GM12878 (cell line): ENCODE data around the gene S100A12. TPM values are rescaled to one million over a fixed set of nuclear protein-coding genes. Genes with fewer than 3 reads are reported as not detected.

Source experiments
- CBFB ChIP-seq: IDR thresholded peaks from 2 replicates; pipeline ENCODE4 v1.6.1; 2016; ENCODE audit warnings: antibody characterized with exemption, low read depth
- CHD2 ChIP-seq: IDR thresholded peaks from 2 replicates; pipeline ENCODE4 v1.6.1; 2011; ENCODE audit warnings: low read depth, low read length, improper control_type of control experiment, borderline replicate concordance
- EED ChIP-seq: sonication (generic); IDR thresholded peaks from 2 replicates; pipeline ENCODE4 v1.6.1; 2016; ENCODE audit warnings: antibody characterized with exemption, low read depth
- EGR1 ChIP-seq, 2 experiments: IDR thresholded peaks; 1 replicate in 1 of 2; 2 replicates in 1 of 2; pipeline ENCODE4 v1.6.1; 2011 to 2012; ENCODE audit warnings: low read depth in 2 of 2, low read length in 2 of 2, borderline replicate concordance in 1 of 2, mild to moderate bottlenecking in 1 of 2, moderate library complexity in 1 of 2
- EP300 ChIP-seq, 2 experiments: fragments of 150-350 bp in 1 of 2; IDR thresholded peaks; 2 replicates each; pipeline ENCODE4 v1.6.1; 2011 to 2012; ENCODE audit warnings: low read depth in 2 of 2, low read length in 2 of 2, borderline replicate concordance in 1 of 2, improper control_type of control experiment in 1 of 2, inconsistent platforms in 1 of 2; ENCODE audit not compliant: control insufficient read depth in 1 of 2
- EZH2 ChIP-seq: IDR thresholded peaks from 2 replicates; pipeline ENCODE4 v1.6.1; 2012; ENCODE audit warnings: low read depth, mild to moderate bottlenecking, control low read depth, inconsistent platforms, low read length, borderline replicate concordance; ENCODE audit not compliant: control insufficient read depth
- IKZF2 ChIP-seq, 2 experiments: fragments of 450-650 bp; IDR thresholded peaks; 2 replicates each; pipeline ENCODE4 v1.6.1; 2017; ENCODE audit warnings: mild to moderate bottlenecking in 2 of 2, moderate library complexity in 2 of 2
- JUND ChIP-seq: IDR thresholded peaks from 2 replicates; pipeline ENCODE4 v1.6.1; 2012; ENCODE audit warnings: low read depth, mild to moderate bottlenecking, low read length, improper control_type of control experiment, moderate library complexity
- NBN ChIP-seq: fragments of 450-650 bp; IDR thresholded peaks from 2 replicates; pipeline ENCODE4 v1.6.1; 2016
- NFXL1 ChIP-seq: fragments of 450-650 bp; IDR thresholded peaks from 2 replicates; pipeline ENCODE4 v1.6.1; 2017; ENCODE audit warnings: antibody characterized with exemption, mild to moderate bottlenecking, borderline replicate concordance
- NFYA ChIP-seq: IDR thresholded peaks from 2 replicates; pipeline ENCODE4 v1.6.1; 2011; ENCODE audit warnings: low read depth, mild to moderate bottlenecking, low read length, improper control_type of control experiment, borderline replicate concordance
- NRF1 ChIP-seq: conservative IDR thresholded peaks from 2 replicates; pipeline ENCODE4 v1.6.1; 2011; ENCODE audit warnings: mild to moderate bottlenecking, low read depth, low read length, improper control_type of control experiment
- POLR2AphosphoS5 ChIP-seq: IDR thresholded peaks from 2 replicates; pipeline ENCODE4 v1.6.1; 2011; ENCODE audit warnings: mild to moderate bottlenecking, low read length, inconsistent platforms
- SIX5 ChIP-seq: IDR thresholded peaks from 2 replicates; pipeline ENCODE4 v1.6.1; 2011; ENCODE audit warnings: mild to moderate bottlenecking, low read depth, low read length, moderate library complexity; ENCODE audit not compliant: severe bottlenecking
- SP1 ChIP-seq: IDR thresholded peaks from one replicate; pipeline ENCODE4 v1.6.1; 2011; ENCODE audit warnings: low read depth, low read length
- TCF7 ChIP-seq: IDR thresholded peaks from 2 replicates; pipeline ENCODE4 v1.6.1; 2014; ENCODE audit warnings: antibody characterized with exemption, borderline replicate concordance
- ZNF274 ChIP-seq: IDR thresholded peaks from one replicate; pipeline ENCODE4 v1.8.0; 2011; ENCODE audit not compliant: insufficient read length, insufficient read depth
- polyA plus RNA-seq, 11 experiments: library from polyadenylated mRNA; depleted of rRNA in 4 of 11; unstranded in 6 of 11; stranded (reverse) in 5 of 11; fragments of >200 nt; fragmentation: Nextera tagmentation in 4 of 11; fragmentation: Illumina TruSeq in 1 of 11; extraction: Ambion mirVana in 4 of 11; extraction: Trizol in 1 of 11; gene quantifications; 1 replicate in 1 of 11; 2 replicates in 10 of 11; pipeline versions ENCODE4 v1.2.1 to v1.2.3, GENCODE V29; 2011 to 2016; ENCODE audit warnings: inconsistent platforms in 2 of 11, missing spikeins in 2 of 11, low read depth in 1 of 11
- total RNA-seq, 4 experiments: library from RNA; depleted of rRNA in 3 of 4; stranded (reverse); fragments of >200 nt in 3 of 4; fragmentation: Illumina TruSeq in 1 of 4; extraction: Trizol in 1 of 4; gene quantifications; 2 replicates each; pipeline versions ENCODE4 v1.2.1 to v1.2.3, GENCODE V29; 2013 to 2021
- TF ChIP-seq, protein P1 (sequence below): fragments of 450-650 bp; IDR thresholded peaks from 2 replicates; pipeline ENCODE4 v1.6.1; 2018; ENCODE audit warnings: borderline replicate concordance, mild to moderate bottlenecking; ENCODE audit not compliant: partially characterized antibody
- TF ChIP-seq, protein P2 (sequence below): IDR thresholded peaks from 2 replicates; pipeline ENCODE4 v1.6.1; 2011; ENCODE audit warnings: low read depth, mild to moderate bottlenecking, low read length, moderate library complexity, borderline replicate concordance; ENCODE audit errors: extremely low read depth
- TF ChIP-seq, protein P3 (sequence below): fragments of 450-650 bp; IDR thresholded peaks from 2 replicates; pipeline ENCODE4 v1.6.1; 2016; ENCODE audit warnings: mild to moderate bottlenecking
- TF ChIP-seq, protein P4 (sequence below): fragments of 450-650 bp; IDR thresholded peaks from 2 replicates; pipeline ENCODE4 v1.6.1; 2017; ENCODE audit warnings: low read depth, mild to moderate bottlenecking, moderate library complexity
- TF ChIP-seq, protein P5 (sequence below): IDR thresholded peaks from 2 replicates; pipeline ENCODE4 v1.6.1; 2012; ENCODE audit warnings: low read depth, low read length, improper control_type of control experiment

Gene S100A12
- total and polyA plus RNA-seq, 10 of the 15 experiments (the other 5 are each of a cell fraction or from before 2014, with no cell fraction given): not detected

DNA sequence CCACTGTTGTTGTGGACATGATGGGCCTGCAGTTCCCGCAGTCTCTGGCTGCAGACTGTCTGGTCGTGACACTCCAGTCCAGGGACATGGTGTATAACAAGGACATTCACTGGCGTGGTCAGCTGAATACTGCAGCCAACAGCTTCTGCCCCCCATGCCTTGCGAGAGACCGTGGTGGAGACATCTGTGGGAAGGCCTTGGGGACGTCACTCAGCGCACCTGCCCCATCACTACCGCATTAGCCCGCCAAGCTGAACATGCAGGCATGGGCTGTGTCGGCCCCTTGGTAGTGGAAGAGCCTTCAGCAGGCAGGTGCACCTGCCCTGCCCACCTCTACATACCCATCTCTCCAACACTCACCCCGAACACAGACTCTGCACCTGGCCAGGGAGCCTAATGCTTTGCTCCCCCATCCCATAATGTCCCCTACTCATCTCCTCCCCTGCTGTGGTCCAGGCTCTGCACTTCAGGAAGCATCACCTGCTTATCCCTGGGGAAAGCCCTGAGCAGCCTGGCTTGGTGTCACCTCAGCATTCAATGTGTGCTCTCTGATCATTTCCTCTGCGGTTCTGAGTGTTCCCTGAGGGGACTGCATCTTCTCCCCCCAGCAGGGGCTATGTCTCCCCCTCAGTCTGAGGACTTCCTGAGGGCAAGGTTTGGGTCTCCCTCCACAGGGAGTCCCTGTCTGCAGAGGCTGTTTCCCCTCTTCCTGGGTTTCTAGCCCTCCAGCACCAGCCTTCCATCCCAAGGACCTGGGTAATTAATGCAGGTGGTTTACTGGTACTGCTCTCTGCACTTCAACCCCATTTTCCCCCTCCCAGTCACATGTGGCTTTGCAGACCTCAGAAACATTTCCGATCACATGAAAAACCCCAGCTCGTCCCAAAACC lies 30.0 kb downstream of the S100A12 start (continued):
- TF ChIP-seq, protein P1, sequence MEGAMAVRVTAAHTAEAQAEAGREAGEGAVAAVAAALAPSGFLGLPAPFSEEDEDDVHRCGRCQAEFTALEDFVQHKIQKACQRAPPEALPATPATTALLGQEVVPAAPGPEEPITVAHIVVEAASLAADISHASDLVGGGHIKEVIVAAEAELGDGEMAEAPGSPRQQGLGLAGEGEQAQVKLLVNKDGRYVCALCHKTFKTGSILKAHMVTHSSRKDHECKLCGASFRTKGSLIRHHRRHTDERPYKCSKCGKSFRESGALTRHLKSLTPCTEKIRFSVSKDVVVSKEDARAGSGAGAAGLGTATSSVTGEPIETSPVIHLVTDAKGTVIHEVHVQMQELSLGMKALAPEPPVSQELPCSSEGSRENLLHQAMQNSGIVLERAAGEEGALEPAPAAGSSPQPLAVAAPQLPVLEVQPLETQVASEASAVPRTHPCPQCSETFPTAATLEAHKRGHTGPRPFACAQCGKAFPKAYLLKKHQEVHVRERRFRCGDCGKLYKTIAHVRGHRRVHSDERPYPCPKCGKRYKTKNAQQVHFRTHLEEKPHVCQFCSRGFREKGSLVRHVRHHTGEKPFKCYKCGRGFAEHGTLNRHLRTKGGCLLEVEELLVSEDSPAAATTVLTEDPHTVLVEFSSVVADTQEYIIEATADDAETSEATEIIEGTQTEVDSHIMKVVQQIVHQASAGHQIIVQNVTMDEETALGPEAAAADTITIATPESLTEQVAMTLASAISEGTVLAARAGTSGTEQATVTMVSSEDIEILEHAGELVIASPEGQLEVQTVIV: no peak
- TF ChIP-seq NRF1 (no peak), EGR1 (IDR thresholded peaks at IDR 0.05; ENCODE audit: borderline replicate concordance in 1 of 2, low read depth in 2 of 2, low read length in 2 of 2) (no peak), CBFB (peak; percentile 63; the same call in 1 of the 2 replicates), POLR2AphosphoS5 (no peak), NFYA (no peak), NBN (peak; percentile 55; the same call in 1 of the 2 replicates), EZH2 (no peak), ZNF274 (no peak), CHD2 (no peak; the same call in 1 of the 2 replicates), TCF7 (no peak), EED (peak; percentile 67; the same call in 1 of the 2 replicates), SP1 (peak; percentile 16), JUND (no peak), EP300 (IDR thresholded peaks at IDR 0.05; ENCODE audit: borderline replicate concordance in 1 of 2, control insufficient read depth in 1 of 2, low read depth in 2 of 2, low read length in 2 of 2) (peak; percentile 29 to 36; a peak in 3 of 4 replicates), NFXL1 (no peak), SIX5 (no peak), IKZF2 (IDR thresholded peaks at IDR 0.05) (peak; percentile 82 to 87)
- TF ChIP-seq, protein P2, sequence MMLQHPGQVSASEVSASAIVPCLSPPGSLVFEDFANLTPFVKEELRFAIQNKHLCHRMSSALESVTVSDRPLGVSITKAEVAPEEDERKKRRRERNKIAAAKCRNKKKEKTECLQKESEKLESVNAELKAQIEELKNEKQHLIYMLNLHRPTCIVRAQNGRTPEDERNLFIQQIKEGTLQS: no peak
- TF ChIP-seq, protein P3, sequence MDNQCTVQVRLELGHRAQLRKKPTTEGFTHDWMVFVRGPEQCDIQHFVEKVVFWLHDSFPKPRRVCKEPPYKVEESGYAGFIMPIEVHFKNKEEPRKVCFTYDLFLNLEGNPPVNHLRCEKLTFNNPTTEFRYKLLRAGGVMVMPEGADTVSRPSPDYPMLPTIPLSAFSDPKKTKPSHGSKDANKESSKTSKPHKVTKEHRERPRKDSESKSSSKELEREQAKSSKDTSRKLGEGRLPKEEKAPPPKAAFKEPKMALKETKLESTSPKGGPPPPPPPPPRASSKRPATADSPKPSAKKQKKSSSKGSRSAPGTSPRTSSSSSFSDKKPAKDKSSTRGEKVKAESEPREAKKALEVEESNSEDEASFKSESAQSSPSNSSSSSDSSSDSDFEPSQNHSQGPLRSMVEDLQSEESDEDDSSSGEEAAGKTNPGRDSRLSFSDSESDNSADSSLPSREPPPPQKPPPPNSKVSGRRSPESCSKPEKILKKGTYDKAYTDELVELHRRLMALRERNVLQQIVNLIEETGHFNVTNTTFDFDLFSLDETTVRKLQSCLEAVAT: no peak; the same call in 1 of the 2 replicates
- TF ChIP-seq, protein P4, sequence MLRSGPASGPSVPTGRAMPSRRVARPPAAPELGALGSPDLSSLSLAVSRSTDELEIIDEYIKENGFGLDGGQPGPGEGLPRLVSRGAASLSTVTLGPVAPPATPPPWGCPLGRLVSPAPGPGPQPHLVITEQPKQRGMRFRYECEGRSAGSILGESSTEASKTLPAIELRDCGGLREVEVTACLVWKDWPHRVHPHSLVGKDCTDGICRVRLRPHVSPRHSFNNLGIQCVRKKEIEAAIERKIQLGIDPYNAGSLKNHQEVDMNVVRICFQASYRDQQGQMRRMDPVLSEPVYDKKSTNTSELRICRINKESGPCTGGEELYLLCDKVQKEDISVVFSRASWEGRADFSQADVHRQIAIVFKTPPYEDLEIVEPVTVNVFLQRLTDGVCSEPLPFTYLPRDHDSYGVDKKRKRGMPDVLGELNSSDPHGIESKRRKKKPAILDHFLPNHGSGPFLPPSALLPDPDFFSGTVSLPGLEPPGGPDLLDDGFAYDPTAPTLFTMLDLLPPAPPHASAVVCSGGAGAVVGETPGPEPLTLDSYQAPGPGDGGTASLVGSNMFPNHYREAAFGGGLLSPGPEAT: peak; percentile 92
- TF ChIP-seq, protein P5, sequence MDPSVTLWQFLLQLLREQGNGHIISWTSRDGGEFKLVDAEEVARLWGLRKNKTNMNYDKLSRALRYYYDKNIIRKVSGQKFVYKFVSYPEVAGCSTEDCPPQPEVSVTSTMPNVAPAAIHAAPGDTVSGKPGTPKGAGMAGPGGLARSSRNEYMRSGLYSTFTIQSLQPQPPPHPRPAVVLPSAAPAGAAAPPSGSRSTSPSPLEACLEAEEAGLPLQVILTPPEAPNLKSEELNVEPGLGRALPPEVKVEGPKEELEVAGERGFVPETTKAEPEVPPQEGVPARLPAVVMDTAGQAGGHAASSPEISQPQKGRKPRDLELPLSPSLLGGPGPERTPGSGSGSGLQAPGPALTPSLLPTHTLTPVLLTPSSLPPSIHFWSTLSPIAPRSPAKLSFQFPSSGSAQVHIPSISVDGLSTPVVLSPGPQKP: no peak
